Activated T-cell treated with anti-CD3 and anti-CD28 coated beads, Interleukin-2, amount 50 U/mL, for 72 hours (primary cell): ENCODE data around the gene ATP8B1. TPM values are rescaled to one million over a fixed set of nuclear protein-coding genes. Genes with fewer than 3 reads are reported as not detected.
A peak's percentile ranks its signal among the peaks of the same experiment; 100 is the strongest.

Experiments used
- ATAC-seq, 2 donors: fragments of 150-1000 bp; cut with Tn5 transposase; replicated peaks in 1 of 2; 2 replicates each; pipeline ENCODE4 v1.10.0; 2021; ENCODE audit warnings: moderate library complexity in 2 of 2, mild to moderate bottlenecking in 1 of 2
- DNase-seq, 2 donors: peaks; one replicate each; pipeline ENCODE4 v3.0.0; 2021 to 2022; ENCODE audit warnings: mixed read lengths in 1 of 2
- H3K27ac Mint-ChIP-seq: one replicate; pipeline ENCODE4 v1.8.0; 2022; ENCODE audit warnings: mild to moderate bottlenecking, moderate library complexity, mixed read lengths
- H3K27me3 Mint-ChIP-seq: one replicate; pipeline ENCODE4 v1.8.0; 2022; ENCODE audit warnings: low read depth, mixed read lengths
- H3K36me3 Mint-ChIP-seq, 2 donors: one replicate each; pipeline ENCODE4 v1.8.0; 2022; ENCODE audit warnings: mixed read lengths in 2 of 2, mild to moderate bottlenecking in 1 of 2; ENCODE audit not compliant: insufficient read depth in 2 of 2
- H3K4me1 Mint-ChIP-seq: one replicate; pipeline ENCODE4 v1.8.0; 2022; ENCODE audit warnings: low read depth, mixed read lengths
- H3K4me3 Mint-ChIP-seq, 2 donors: one replicate each; pipeline ENCODE4 v1.8.0; 2022; ENCODE audit warnings: mild to moderate bottlenecking in 2 of 2, mixed read lengths in 2 of 2, moderate library complexity in 2 of 2
- H3K9me3 Mint-ChIP-seq, 2 donors: one replicate each; pipeline ENCODE4 v1.8.0; 2022; ENCODE audit warnings: mixed read lengths in 2 of 2
- total RNA-seq, 2 donors: library from RNA; stranded (reverse); gene quantifications; one replicate each; pipeline ENCODE4 v1.2.3, GENCODE V29; 2022

ATP8B1 gene
- total RNA-seq, 2 donors from 2014 or later = not detected

DNA sequence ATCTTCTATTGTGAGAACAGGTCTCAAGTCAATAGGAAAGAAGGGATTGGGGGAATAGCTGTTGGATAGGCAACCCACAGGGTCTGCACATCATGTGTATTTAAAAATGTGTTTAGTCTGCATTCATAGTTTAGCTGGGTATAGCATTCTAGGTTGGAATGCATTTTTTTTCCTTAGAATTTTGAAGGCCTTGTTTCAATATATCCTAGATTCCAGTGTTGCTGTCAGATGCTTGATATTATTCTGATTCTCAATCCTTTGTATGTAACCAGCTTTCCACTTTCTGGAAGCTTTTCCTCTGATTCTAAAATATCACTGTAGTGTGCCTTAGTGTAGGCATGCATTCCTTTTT is 9.0 kb upstream of the ATP8B1 start:
- no peak for ATAC-seq
- Mint-ChIP-seq H3K27ac (no peak overlapping the region), H3K9me3 (peaks cover 3 to 5% of the 10 kb centered on the region in 2 donors), H3K27me3 (peaks cover 27% of the 10 kb centered on the region), H3K36me3 (peaks cover 4 to 7% of the 10 kb centered on the region in 2 donors), H3K4me1 (no peaks in the 10 kb centered on the region), H3K4me3 (no peak overlapping the region)
- no peak for DNase-seq

DNA sequence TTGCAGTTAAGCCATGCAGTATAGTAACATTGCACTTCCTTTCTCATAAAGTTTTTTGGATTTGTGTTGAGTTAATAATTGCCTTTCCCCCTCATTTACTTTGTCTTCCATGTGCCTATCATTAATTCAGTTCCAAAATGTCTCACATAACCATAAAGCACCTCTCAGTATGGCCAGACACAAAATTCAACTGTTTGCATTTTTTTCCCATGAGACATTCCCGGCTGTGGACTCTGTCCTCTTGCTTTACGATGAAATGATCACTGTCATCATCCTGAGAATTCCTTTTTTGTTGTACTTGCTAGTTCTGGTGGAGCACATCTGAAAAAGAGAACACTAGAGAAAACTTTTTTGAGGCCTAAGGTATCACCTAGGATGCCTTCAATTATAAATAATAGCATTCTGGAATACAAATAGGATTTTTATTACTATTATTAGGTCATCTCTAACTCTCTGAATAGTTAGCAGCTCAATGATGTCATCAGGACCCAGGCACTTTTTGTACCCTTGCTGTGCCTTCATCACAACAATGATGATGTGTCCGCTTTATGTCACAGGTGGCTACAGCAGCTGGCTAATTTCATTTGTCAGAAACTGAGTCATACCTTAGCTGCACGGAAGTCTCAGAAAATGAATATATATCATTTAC is 8.5 kb upstream of the ATP8B1 start:
- ATAC-seq (no peak), DNase-seq (no peak)
- peaks cover 6 to 7% of the 10 kb centered on the region in 2 donors for H3K36me3 Mint-ChIP-seq
- peaks cover 25% of the 10 kb centered on the region for H3K27me3 Mint-ChIP-seq
- no peak overlapping the region for H3K27ac Mint-ChIP-seq
- no peak overlapping the region for H3K4me3 Mint-ChIP-seq
- peaks cover 3 to 5% of the 10 kb centered on the region in 2 donors for H3K9me3 Mint-ChIP-seq
- no peaks in the 10 kb centered on the region for H3K4me1 Mint-ChIP-seq

DNA sequence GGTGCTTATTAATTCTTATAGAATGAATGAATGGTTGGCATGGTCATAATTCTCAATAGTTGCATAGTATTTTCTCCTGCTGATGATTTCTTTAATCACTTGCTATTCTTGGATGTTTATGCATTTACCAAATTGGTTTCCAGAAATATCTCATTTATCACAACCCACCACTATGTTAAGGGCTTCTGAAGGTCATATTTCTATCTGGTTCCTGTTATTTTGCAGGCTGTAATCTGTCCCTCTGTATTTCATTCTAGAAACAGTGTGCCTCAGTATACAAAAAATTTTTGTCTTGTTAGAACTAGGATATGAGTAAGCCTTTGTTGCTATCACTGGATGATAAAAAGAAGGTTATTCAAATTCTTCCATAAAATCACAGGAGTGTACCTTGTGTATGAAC is 6.1 kb upstream of the ATP8B1 start:
- peaks cover 29% of the 10 kb centered on the region for H3K27me3 Mint-ChIP-seq
- no peak for DNase-seq

DNA sequence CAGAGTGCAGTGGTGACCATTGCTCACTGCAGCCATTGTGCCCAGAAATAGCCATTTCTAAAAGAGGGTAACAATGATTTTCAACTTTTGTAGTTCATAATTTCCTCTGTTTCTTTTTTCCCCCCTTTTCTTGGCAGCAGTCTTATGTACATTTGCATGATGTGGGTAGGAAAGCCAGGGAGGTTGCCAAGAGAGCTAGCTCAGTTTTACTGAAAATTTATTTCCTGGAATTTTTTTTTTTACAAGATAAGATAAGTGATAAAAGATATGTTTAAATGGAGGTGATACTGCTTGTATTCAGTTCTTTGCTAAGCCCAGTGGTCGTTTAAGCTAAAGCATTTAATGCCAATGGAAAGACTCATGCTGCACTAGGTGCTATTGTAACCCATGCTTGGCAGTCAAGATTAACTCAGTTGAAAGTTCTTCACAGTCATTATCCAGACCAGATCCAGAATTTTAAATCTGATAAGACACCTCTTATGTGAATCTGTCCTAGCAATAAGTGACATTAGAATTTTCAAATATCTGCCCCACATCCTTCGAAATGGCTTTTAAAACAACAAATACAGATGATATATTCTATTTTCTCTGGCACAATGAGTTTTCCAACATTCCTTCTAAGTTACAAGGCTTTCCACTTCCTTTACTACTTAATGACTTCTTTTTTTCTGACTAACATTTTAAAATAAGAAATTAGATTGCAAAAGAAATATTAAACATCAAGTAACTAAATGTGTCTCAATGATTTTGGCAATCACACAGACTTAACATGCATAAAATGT is 4.4 kb upstream of the ATP8B1 start:
- no peak overlapping the region for H3K4me3 Mint-ChIP-seq
- ATAC-seq = no peak
- peaks cover 37% of the 10 kb centered on the region for H3K27me3 Mint-ChIP-seq
- DNase-seq = no peak
- H3K27ac Mint-ChIP-seq = no peak overlapping the region
- H3K36me3 Mint-ChIP-seq = peaks cover 0 to 4% of the 10 kb centered on the region in 2 donors
- no peaks in the 10 kb centered on the region for H3K4me1 Mint-ChIP-seq
- no peaks in the 10 kb centered on the region for H3K9me3 Mint-ChIP-seq

More for the DNA sequence above, 6.1 kb upstream of the ATP8B1 start:
- Mint-ChIP-seq H3K27ac (no peak overlapping the region), H3K9me3 (peaks cover 3 to 5% of the 10 kb centered on the region in 2 donors), H3K4me1 (no peaks in the 10 kb centered on the region), H3K36me3 (peaks cover 6 to 7% of the 10 kb centered on the region in 2 donors), H3K4me3 (no peak overlapping the region)
- no peak for ATAC-seq

DNA sequence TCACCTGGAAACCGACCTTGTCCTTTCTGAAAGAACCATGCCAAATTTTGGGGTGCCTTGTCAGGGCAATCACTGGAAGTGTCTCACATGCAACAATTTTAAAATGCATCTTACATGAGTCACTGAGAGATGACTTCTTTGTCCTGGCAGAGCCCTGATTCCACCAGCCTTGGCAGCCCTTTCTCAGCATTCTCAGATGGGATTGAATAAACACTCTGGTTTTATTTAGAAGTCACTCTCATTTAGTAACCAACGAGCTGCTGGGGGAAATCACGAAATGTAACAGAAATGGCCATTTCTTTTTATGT is 3.8 kb upstream of the ATP8B1 start:
- no peaks in the 10 kb centered on the region for H3K9me3 Mint-ChIP-seq
- no peak overlapping the region for H3K27ac Mint-ChIP-seq
- DNase-seq = no peak
- no peak overlapping the region for H3K4me3 Mint-ChIP-seq
- peaks cover 6% of the 10 kb centered on the region for H3K4me1 Mint-ChIP-seq
- peaks cover 43% of the 10 kb centered on the region for H3K27me3 Mint-ChIP-seq
- H3K36me3 Mint-ChIP-seq = peaks cover 1 to 4% of the 10 kb centered on the region in 2 donors
- ATAC-seq = no peak

DNA sequence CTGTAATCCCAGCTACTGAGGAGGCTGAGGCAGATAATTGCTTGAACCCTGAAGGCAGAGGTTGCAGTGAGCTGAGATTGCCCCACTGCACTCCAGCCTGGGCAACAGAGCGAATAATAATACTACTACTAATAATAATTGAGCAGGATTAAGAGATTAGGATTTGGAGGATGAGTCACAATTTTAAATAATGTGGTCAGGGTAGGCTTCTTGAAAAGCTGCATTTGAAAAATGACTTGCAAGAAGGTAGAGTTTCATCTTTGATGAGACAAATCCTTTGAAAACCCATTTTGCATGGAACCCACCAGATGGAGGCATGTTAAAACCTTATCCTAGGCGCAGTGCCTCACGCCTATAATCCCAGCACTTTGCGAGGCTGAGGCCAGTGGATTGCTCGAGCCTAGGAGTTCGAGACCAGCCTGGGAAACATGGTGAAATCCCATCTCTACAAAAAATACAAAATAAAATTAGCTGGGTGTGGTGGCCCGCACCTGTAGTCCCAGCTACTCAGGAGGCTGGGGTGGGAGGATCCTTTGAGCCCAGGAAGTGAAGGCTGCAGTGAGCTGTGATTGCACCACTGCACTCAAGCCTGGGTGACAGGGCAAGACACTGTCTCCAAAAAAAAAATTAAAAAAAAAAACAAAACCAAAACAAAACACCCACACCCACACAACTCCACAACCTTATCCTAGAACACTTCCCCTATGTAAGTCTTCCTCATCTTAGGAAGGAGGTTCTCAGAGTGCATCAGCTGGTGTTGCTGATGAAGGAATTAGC is 3.3 kb upstream of the ATP8B1 start:
- Mint-ChIP-seq H3K27ac (no peak overlapping the region), H3K27me3 (peaks cover 49% of the 10 kb centered on the region), H3K4me1 (peaks cover 11% of the 10 kb centered on the region), H3K4me3 (no peak overlapping the region), H3K9me3 (no peaks in the 10 kb centered on the region), H3K36me3 (peaks cover 1 to 2% of the 10 kb centered on the region in 2 donors)
- DNase-seq = no peak
- ATAC-seq = no peak

DNA sequence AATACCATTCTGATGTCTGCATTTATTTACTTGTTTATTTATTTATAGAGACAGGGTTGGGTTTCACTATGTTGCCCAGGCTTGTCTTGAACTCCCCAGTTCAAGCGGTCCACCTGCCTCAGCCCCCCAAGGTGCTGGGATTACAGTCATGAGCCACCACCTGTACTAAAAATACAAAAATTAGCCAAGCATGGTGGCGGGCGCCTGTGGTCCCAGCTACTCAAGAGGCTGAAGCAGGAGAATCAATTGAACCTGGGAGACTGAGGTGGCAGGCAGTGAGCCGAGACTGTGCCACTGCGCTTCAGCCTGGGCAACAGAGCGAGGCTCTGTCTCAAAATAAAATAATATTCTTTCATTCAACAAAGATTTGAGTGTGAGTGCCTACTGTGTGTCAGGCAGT is 2.0 kb upstream of the ATP8B1 start:
- DNase-seq = no peak
- no peak for ATAC-seq
- peaks cover 60% of the 10 kb centered on the region for H3K27me3 Mint-ChIP-seq

DNA sequence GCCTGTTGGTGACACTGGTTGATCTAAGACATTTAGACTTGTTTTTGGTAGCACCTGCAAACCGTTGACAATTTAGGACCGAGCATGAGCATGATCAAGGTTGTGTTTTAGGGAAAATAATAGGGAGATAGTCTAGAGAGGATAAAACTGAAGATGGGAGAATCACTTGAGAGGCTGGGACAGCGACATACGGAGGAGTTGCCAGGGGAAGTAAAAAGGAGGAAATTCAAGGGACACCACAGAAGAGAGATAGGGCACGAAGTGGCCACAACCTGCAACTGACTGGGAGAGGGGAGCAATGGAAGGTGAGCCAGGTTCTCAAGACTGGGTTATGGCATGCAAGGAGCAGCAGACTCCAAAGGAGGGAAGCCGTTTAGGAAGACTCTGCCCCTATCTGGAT is 1.4 kb upstream of the ATP8B1 start:
- Mint-ChIP-seq H3K4me1 (peaks cover 12% of the 10 kb centered on the region), H3K27me3 (peaks cover 64% of the 10 kb centered on the region), H3K4me3 (no peak overlapping the region), H3K36me3 (peaks cover 1 to 2% of the 10 kb centered on the region in 2 donors), H3K27ac (no peak overlapping the region), H3K9me3 (no peaks in the 10 kb centered on the region)
- DNase-seq (no peak), ATAC-seq (no peak)

More for the DNA sequence above, 2.0 kb upstream of the ATP8B1 start:
- Mint-ChIP-seq H3K4me3 (no peak overlapping the region), H3K9me3 (no peaks in the 10 kb centered on the region), H3K36me3 (peaks cover 1 to 2% of the 10 kb centered on the region in 2 donors), H3K27ac (no peak overlapping the region), H3K4me1 (peaks cover 12% of the 10 kb centered on the region)

DNA sequence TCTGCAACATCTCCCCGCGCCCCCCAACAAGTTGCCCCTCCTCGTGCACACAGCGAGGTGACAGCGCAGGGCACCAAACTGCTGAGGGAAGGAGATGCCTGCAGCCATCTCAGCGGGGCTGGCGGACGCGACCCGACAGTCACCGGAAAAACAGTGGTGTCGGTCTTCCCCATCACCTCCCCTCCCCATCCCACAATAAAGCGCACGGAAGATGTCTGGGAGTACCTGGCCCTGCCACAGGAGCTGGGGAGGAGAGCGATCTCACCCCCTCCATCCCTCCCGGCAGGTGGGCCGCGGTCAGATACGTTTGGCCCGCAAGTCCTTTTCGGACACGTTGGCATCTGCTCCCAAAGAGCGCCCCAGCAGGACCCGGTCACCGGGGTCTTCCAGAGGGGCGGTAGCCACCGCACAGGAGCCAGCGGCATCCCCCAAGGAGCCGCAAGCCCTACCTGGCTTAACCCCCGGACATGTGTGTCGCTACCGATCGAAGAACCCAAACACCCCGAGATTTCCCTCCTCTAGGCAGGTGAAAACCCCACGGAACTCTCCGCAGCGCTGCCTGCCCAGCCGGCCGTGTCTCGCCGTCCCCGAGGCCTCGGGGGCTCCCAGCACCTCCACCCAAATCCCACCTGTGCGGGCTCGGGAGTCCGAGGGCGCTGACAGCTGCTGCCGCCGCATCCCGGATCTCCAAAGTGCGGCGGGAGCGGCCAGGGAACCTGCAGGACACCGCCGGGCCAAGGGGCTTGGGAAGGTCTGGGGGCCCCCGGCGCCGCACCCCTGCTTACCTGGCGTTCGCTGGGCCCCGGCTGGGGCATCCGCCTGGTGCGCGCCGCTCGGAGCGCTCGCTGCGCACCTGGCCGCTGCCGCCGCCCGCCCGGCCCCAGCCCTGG is 657 bp downstream of the ATP8B1 start:
- peak overlapping the region; percentile 87 for H3K4me3 Mint-ChIP-seq
- peaks cover 1 to 2% of the 10 kb centered on the region in 2 donors for H3K36me3 Mint-ChIP-seq
- ATAC-seq = peak; percentile 49 to 63
- H3K9me3 Mint-ChIP-seq = no peaks in the 10 kb centered on the region
- H3K27me3 Mint-ChIP-seq = peaks cover 58% of the 10 kb centered on the region
- peaks cover 12% of the 10 kb centered on the region for H3K4me1 Mint-ChIP-seq
- peak; percentile 15 to 16 for DNase-seq
- no peak overlapping the region for H3K27ac Mint-ChIP-seq

DNA sequence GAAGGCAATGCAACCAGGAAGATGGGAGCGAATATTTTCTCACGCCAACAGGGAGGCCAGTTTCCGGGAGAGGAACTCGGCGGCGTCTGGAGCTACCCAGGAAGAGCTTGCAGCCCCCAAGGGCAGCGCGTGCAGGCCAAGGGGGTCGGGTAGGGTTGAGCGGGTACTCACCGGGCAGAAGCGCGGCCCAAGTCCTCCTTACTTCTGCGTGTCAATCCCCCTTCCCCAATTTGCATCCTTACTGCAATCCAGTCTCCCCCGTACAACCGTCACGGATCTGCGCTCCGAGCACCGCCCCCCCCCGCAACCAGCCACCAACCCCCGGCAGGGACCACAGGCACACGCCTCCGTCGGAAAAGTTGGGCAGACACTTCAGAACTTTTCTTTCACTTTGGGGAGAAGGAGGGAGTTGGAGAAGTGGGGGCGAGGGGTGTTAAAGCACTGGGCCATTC is 1.3 kb downstream of the ATP8B1 start:
- Mint-ChIP-seq H3K9me3 (no peaks in the 10 kb centered on the region), H3K27ac (no peak overlapping the region), H3K36me3 (peaks cover 1% of the 10 kb centered on the region in 2 donors), H3K4me3 (peak overlapping the region; percentile 87), H3K4me1 (peaks cover 12% of the 10 kb centered on the region), H3K27me3 (peaks cover 58% of the 10 kb centered on the region)
- no peak for DNase-seq
- ATAC-seq = peak; percentile 17 to 32

DNA sequence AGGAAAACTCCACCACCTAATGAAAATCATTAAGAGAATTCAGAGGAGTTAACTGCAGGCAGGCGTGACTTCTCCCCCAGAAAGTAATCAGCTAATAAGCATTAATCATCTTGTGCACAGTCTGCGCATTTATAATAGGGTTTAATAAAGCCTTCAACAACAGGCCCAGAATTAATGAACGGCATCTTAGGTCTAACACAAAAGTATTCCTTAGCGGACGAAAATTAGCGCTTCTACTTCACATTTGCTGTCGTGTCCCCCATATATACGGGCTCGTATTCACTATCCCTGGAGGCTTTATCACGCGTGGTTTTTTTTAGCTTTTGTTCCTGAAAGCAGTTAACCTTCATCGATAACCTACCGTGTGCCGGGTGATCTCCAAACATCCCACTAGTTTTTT is 1.8 kb downstream of the ATP8B1 start:
- peaks cover 0 to 1% of the 10 kb centered on the region in 2 donors for H3K36me3 Mint-ChIP-seq
- H3K4me3 Mint-ChIP-seq = peak overlapping the region; percentile 87
- H3K4me1 Mint-ChIP-seq = peaks cover 12% of the 10 kb centered on the region
- no peaks in the 10 kb centered on the region for H3K9me3 Mint-ChIP-seq
- ATAC-seq = no peak
- peaks cover 58% of the 10 kb centered on the region for H3K27me3 Mint-ChIP-seq
- H3K27ac Mint-ChIP-seq = no peak overlapping the region
- DNase-seq = no peak

DNA sequence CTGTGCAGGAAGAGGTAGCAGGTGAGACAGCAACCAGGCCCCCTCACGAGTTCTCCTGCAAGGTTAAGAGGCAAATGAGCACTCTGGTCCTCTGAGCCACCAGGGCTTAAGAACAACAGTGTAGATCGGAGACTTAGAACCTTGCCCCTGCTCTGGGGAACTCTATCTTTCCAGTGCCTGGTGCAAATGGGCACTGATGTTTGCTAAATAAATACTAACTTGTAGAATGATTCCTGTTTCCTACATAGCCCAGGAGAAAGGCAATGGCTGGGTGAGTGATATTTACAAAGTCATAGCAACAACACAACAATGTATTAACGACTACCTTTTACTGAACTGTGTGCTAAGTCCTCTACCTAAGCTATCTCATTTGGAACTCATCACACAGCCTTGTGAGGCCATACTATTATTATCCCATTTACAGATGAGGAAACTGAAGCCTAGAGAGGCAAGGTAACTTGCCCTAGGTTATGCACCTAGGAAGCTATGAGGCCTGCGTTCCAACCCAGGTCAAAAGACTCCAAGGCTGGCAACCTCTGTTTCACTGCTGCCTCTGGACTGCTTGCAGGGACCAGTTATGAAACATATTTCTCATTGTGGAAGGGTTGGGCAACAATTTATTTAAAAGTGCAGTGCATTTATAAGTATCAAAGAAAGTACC is 4.3 kb downstream of the ATP8B1 start:
- Mint-ChIP-seq H3K36me3 (peaks cover 0 to 1% of the 10 kb centered on the region in 2 donors), H3K4me1 (peaks cover 12% of the 10 kb centered on the region), H3K9me3 (no peaks in the 10 kb centered on the region), H3K27ac (no peak overlapping the region), H3K4me3 (no peak overlapping the region), H3K27me3 (peaks cover 44% of the 10 kb centered on the region)
- no peak for DNase-seq
- ATAC-seq = no peak
